Measurements from ENCODE around the gene SLC4A7. TPM values are rescaled to one million over a fixed set of nuclear protein-coding genes. Genes with fewer than 3 reads are reported as not detected.
"Not testable (repeated sequence)": the region's sequence is repeated elsewhere in the genome, so short reads cannot be mapped to it uniquely, and the experiment has no call there.

The SLC4A7 gene
- total RNA-seq, 2 experiments from 2014 or later, result 62.1 to 62.3 TPM

DNA sequence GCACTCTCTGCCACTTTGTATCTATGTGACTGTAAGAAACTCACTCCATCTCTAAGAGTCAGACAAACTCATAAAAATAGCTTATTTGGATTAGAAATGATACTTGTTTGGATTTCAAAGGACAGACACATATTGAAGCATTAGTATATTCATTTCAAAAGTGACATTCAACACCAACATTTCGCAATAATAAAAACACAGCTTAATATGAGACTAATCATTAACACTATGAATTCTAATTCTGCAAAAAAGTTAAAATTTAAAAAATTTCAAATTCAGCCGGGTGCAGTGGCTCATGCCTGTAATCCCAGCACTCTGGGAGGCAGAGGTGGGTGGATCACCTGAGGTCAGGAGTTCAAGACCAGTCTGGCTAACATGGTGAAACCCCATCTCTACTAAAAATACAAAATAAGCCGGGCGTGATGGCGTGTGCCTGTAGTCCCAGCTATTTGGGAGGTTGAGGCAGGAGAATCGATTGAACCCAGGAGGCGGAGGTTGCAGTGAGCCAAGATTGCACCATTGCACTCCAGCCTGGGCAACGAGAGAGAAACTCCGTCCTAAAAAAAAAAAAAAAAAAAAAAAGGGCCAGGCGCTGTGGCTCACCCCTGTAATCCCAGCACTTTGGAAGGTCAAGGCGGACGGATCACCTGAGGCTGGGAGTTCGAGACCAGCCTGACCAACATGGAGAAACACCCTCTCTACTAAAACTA lies 59.2 kb downstream of the SLC4A7 start:
- H3K9me3 Mint-ChIP-seq; H3K27ac Mint-ChIP-seq; H3K27me3 Mint-ChIP-seq; DNase-seq; H3K4me3 Mint-ChIP-seq; intact Hi-C loops (cut with micrococcal nuclease): not testable (repeated sequence)
- CTCF ChIA-PET, result interaction anchor here (1.7 kb wide), 1 partner anchor 287 kb away, joined by 4 read pairs; no protein-coding TSS in a partner anchor
- peaks cover 30% of the 10 kb centered on the region for H3K36me3 Mint-ChIP-seq
- peaks cover 17% of the 10 kb centered on the region for H3K4me1 Mint-ChIP-seq (ENCODE audit: low read depth)
- POLR2A ChIA-PET, result interaction anchor here (0.6 kb wide), 1 partner anchor 58 kb away, joined by 3 read pairs; no protein-coding TSS in a partner anchor

DNA sequence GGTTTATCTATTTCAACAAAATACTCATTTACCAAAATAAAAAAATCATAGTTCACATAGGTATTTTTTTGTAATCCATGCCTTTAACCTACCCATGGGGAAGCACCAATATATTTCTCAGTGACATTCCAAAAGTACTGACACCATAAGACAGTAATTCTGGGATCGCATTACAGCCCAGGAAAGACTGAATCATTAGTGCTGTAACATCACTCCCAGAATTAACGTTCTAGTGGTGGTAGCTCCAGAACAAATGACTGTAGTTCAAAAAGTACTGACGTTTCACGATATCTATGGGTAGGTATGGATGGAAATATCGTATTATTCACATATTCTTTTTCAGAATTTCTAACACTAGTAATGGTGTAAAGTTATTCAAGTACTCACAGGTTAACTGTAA lies 60.7 kb downstream of the SLC4A7 start:
- ChIA-PET POLR2A (no interaction called here), CTCF (no interaction called here)
- no peak for DNase-seq
- peaks cover 33% of the 10 kb centered on the region for H3K36me3 Mint-ChIP-seq
- no peaks in the 10 kb centered on the region for H3K9me3 Mint-ChIP-seq
- H3K27ac Mint-ChIP-seq, result no peak overlapping the region
- no peaks in the 10 kb centered on the region for H3K27me3 Mint-ChIP-seq
- peaks cover 17% of the 10 kb centered on the region for H3K4me1 Mint-ChIP-seq (ENCODE audit: low read depth)
- intact Hi-C loops (cut with micrococcal nuclease), result no loop called here
- no peak overlapping the region for H3K4me3 Mint-ChIP-seq

- H3K9me3 Mint-ChIP-seq, result no peaks in the 10 kb centered on the region
- H3K4me1 Mint-ChIP-seq (ENCODE audit: low read depth), result peaks cover 17% of the 10 kb centered on the region
- no peak overlapping the region for H3K27ac Mint-ChIP-seq
- intact Hi-C loops (cut with micrococcal nuclease), result no loop called here
- H3K4me3 Mint-ChIP-seq, result no peak overlapping the region
- H3K36me3 Mint-ChIP-seq, result peaks cover 35% of the 10 kb centered on the region
- CTCF ChIA-PET, result interaction anchor here (0.6 kb wide), 1 partner anchor 62 kb away, joined by 3 read pairs; no protein-coding TSS in a partner anchor
- POLR2A ChIA-PET, result no interaction called here
- no peak for DNase-seq
- no peaks in the 10 kb centered on the region for H3K27me3 Mint-ChIP-seq
Observed at GRCh38 chr3:27422617-27423016, 61.6 kb downstream of the SLC4A7 start.

GRCh38 chr3:27415202-27415601 lies 69.0 kb downstream of the SLC4A7 start:
- Mint-ChIP-seq H3K4me3 (no peak overlapping the region), H3K36me3 (peaks cover 33% of the 10 kb centered on the region), H3K4me1 (ENCODE audit: low read depth) (peaks cover 8% of the 10 kb centered on the region), H3K27ac (no peak overlapping the region), H3K27me3 (no peaks in the 10 kb centered on the region), H3K9me3 (no peaks in the 10 kb centered on the region)
- ChIA-PET POLR2A (no interaction called here), CTCF (no interaction called here)
- no peak for DNase-seq
- intact Hi-C loops (cut with micrococcal nuclease), result no loop called here

DNA sequence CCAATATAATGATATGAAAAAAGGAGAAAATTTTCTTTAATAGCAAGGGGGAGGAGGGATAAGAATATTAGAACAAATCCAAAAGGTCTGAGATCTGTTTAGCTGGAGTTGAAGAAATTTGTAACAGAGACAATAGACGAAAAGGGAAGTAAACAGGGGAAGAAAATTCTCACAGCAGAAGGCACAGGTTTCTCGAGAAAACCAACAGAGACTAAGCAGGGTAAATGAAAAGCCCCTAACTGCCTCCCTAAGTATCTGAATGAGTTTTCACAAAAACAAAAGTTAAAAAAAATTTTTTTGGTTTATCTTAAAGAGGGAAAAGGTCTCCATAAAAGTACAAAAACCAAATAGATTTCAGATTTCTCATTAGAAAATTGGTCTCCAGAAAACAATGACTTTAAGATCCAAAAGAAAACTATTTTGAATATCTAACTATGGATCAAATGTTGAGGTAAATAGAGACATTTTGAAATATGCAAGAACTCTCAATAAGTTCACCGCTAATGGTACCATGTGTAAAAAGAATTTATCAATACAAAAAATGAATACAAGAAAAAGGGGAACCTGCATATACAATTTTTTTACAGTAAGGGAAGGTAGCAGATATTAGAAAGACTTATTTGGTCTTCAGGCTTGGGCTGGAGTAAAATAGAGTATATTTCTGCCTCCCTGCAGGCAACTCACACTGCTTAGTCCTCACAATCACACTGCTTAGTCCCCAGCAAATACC lies 91.1 kb downstream of the SLC4A7 start:
- H3K9me3 Mint-ChIP-seq, result no peaks in the 10 kb centered on the region
- H3K4me1 Mint-ChIP-seq (ENCODE audit: low read depth), result peaks cover 16% of the 10 kb centered on the region
- no peak for DNase-seq
- H3K27me3 Mint-ChIP-seq, result no peaks in the 10 kb centered on the region
- H3K27ac Mint-ChIP-seq, result peak overlapping the region; percentile 42
- intact Hi-C loops (cut with micrococcal nuclease), result no loop called here
- CTCF ChIA-PET, result no interaction called here
- POLR2A ChIA-PET, result no interaction called here
- peaks cover 31% of the 10 kb centered on the region for H3K36me3 Mint-ChIP-seq
- no peak overlapping the region for H3K4me3 Mint-ChIP-seq

- POLR2A ChIA-PET; CTCF ChIA-PET; DNase-seq; H3K4me3 Mint-ChIP-seq; H3K9me3 Mint-ChIP-seq; H3K27me3 Mint-ChIP-seq; intact Hi-C loops (cut with micrococcal nuclease): not testable (repeated sequence)
- Mint-ChIP-seq H3K4me1 (ENCODE audit: low read depth) (peaks cover 16% of the 10 kb centered on the region), H3K27ac (peak overlapping the region; percentile 34), H3K36me3 (peaks cover 33% of the 10 kb centered on the region)
Observed at GRCh38 chr3:27392414-27392813, 91.8 kb downstream of the SLC4A7 start.

DNA sequence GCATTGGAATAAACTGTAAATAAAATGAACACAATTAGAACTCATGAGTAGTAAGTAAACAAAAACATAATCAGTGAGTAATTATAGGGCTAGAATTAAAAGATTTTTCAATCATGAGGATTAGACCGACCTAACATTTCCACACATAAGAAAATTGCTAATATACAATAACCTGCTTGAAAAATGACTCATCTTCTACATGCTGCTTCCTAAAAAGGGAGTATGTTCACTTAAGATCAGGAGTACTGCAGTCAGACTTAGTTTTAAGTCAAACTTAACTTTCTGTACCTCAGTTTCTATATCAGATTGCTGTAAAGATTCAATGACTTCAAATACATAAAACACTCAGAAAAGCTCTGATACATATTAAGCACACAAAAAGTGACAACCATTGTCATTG lies 92.4 kb downstream of the SLC4A7 start:
- Mint-ChIP-seq H3K9me3 (no peaks in the 10 kb centered on the region), H3K27ac (peak overlapping the region; percentile 34), H3K4me1 (ENCODE audit: low read depth) (peaks cover 16% of the 10 kb centered on the region), H3K27me3 (no peaks in the 10 kb centered on the region), H3K4me3 (no peak overlapping the region), H3K36me3 (peaks cover 30% of the 10 kb centered on the region)
- ChIA-PET CTCF (no interaction called here), POLR2A (no interaction called here)
- no peak for DNase-seq
- intact Hi-C loops (cut with micrococcal nuclease), result no loop called here

- no peaks in the 10 kb centered on the region for H3K9me3 Mint-ChIP-seq
- intact Hi-C loops (cut with micrococcal nuclease), result no loop called here
- ChIA-PET POLR2A (no interaction called here), CTCF (no interaction called here)
- no peak for DNase-seq
- H3K4me3 Mint-ChIP-seq, result no peak overlapping the region
- H3K4me1 Mint-ChIP-seq (ENCODE audit: low read depth), result peaks cover 8% of the 10 kb centered on the region
- H3K27me3 Mint-ChIP-seq, result no peaks in the 10 kb centered on the region
- H3K27ac Mint-ChIP-seq, result no peak overlapping the region
- peaks cover 32% of the 10 kb centered on the region for H3K36me3 Mint-ChIP-seq
Observed at GRCh38 chr3:27387625-27388024, 96.6 kb downstream of the SLC4A7 start.

DNA sequence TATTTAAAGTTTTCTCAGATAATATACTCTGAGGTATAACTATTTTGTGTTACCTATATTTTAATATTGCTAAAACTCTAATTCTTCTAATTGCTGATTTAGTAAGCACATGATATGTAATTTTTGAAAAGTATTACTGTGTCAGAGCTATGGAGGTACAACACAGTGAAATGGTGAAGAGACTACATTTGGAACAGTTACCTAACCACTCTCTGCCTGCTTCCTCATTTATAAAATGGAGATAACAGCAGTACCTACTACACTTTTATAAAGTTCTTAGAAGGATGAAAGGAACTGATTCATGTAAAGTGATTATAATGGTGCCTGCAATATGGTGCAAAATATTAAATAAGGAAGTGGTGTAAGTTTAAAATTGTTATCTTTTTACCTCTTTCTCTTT lies 98.7 kb downstream of the SLC4A7 start:
- H3K4me3 Mint-ChIP-seq, result no peak overlapping the region
- ChIA-PET CTCF (no interaction called here), POLR2A (no interaction called here)
- H3K9me3 Mint-ChIP-seq, result no peaks in the 10 kb centered on the region
- intact Hi-C loops (cut with micrococcal nuclease), result no loop called here
- H3K4me1 Mint-ChIP-seq (ENCODE audit: low read depth), result peaks cover 5% of the 10 kb centered on the region
- no peak overlapping the region for H3K27ac Mint-ChIP-seq
- peaks cover 21% of the 10 kb centered on the region for H3K36me3 Mint-ChIP-seq
- H3K27me3 Mint-ChIP-seq, result no peaks in the 10 kb centered on the region
- DNase-seq, result no peak

DNA sequence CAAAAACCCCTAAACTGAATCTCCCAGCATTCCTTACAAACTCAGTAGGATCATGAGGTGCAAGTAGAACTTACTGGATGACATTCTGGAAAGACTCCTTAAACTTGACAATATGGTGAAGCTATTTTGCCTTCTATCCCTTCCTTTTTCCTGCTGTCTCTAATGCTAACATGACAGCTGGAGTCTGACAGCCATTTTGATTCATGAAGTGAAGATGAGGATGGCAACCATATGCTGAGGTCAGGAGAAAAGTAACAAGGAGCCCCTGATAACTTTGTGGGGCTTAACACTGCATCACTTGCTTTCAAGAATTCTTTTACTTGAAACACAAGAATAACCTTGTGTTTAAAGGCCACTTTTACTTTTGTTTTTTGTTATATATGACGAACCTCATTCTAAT lies 100.0 kb downstream of the SLC4A7 start:
- Mint-ChIP-seq H3K36me3 (peaks cover 19% of the 10 kb centered on the region), H3K27ac (no peak overlapping the region), H3K9me3 (no peaks in the 10 kb centered on the region), H3K4me1 (ENCODE audit: low read depth) (peaks cover 8% of the 10 kb centered on the region), H3K27me3 (no peaks in the 10 kb centered on the region), H3K4me3 (no peak overlapping the region)
- intact Hi-C loops (cut with micrococcal nuclease), result no loop called here
- ChIA-PET CTCF (no interaction called here), POLR2A (no interaction called here)
- DNase-seq, result no peak

GRCh38 chr3:27380433-27381357 lies 103.5 kb downstream of the SLC4A7 start:
- DNase-seq, result no peak
- CTCF ChIA-PET, result interaction anchor here (0.7 to 1.2 kb wide), 2 partner anchors 87 to 300 kb away, joined by 4 read pairs; no protein-coding TSS in a partner anchor
- Mint-ChIP-seq H3K27me3 (no peaks in the 10 kb centered on the region), H3K4me1 (ENCODE audit: low read depth) (peaks cover 8% of the 10 kb centered on the region), H3K36me3 (peaks cover 18% of the 10 kb centered on the region), H3K9me3 (no peaks in the 10 kb centered on the region), H3K27ac (no peak overlapping the region), H3K4me3 (no peak overlapping the region)
- intact Hi-C loops (cut with micrococcal nuclease), result no loop called here
- POLR2A ChIA-PET, result no interaction called here

- Mint-ChIP-seq H3K4me3 (no peak overlapping the region), H3K4me1 (ENCODE audit: low read depth) (peaks cover 8% of the 10 kb centered on the region), H3K27ac (peak overlapping the region; percentile 36), H3K27me3 (no peaks in the 10 kb centered on the region), H3K9me3 (no peaks in the 10 kb centered on the region), H3K36me3 (peaks cover 9% of the 10 kb centered on the region)
- POLR2A ChIA-PET, result no interaction called here
- intact Hi-C loops (cut with micrococcal nuclease), result no loop called here
- no peak for DNase-seq
- CTCF ChIA-PET, result no interaction called here
Observed at GRCh38 chr3:27378331-27378730, 105.9 kb downstream of the SLC4A7 start.
